ENCODE data around the gene FKRP. TPM values are rescaled to one million over a fixed set of nuclear protein-coding genes. Genes with fewer than 3 reads are reported as not detected.
A peak's percentile ranks its signal among the peaks of the same experiment; 100 is the strongest.

Gene FKRP
- total RNA-seq, 1 experiment from 2014 or later = 19.4 TPM

DNA sequence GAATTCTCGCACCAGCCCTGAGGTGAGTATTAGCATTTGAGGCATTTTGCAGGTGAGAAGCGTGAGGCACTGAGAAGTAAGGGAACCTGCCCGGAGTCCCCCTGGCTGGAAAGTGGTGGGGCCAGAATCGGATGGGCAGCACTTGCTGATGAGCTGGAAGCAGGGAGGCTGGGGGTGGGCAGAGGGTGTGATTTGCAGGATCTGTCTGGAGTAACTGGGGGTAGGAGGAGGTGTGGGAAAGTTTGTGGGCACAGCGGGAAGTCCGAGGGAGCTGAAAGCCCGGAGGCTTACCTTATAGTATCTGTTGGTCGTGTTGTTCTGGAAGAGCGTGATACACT is 49.0 kb upstream of the FKRP start:
- H3K4me1 ChIP-seq (ENCODE audit: control insufficient read depth in 1 of 2, insufficient read depth in 2 of 2, low read length in 2 of 2) = peaks cover 10 to 33% of the 10 kb centered on the region in 2 experiments
- H3K9me3 ChIP-seq (ENCODE audit: control insufficient read depth in 1 of 2, insufficient read depth in 1 of 2, low read depth in 1 of 2, low read length in 2 of 2) = no peaks in the 10 kb centered on the region
- ATAC-seq (no peak), DNase-seq (ENCODE audit: low read depth, low spot score) (no peak)
- POLR2A ChIA-PET = interaction anchor here (0.8 to 1.6 kb wide), 3 partner anchors 17 to 96 kb away, joined by 3 to 11 read pairs (median 8); partner anchors contain the start of gene DACT3
- RAD21 ChIA-PET (ENCODE audit: low non-redundant PET in 1 of 2, low total read pairs in 2 of 2, uncharacterized antibody in 2 of 2, unreplicated experiment in 2 of 2) = no interaction called here
- BruUV-seq (replicated peaks) = TSS peak; percentile 55
- peak overlapping the region; percentile 51 for H3K9ac ChIP-seq (ENCODE audit: low read length)
- H2AFZ ChIP-seq (ENCODE audit: low read depth, low read length, poor library complexity, severe bottlenecking) = no peak overlapping the region
- peak overlapping the region; percentile 11 to 37 for H3K4me3 ChIP-seq (replicated peaks in 1 of 2; ENCODE audit: low read depth in 1 of 2, low read length in 2 of 2)
- H3K79me2 ChIP-seq (ENCODE audit: insufficient read depth, low read length) = peaks cover 8% of the 10 kb centered on the region; the same call in 1 of the 2 replicates
- no peak for TF ChIP-seq EZH2phosphoT487 (IDR thresholded peaks at IDR 0.05; ENCODE audit: borderline replicate concordance)
- H3K36me3 ChIP-seq (ENCODE audit: control insufficient read depth in 1 of 2, insufficient read depth in 2 of 2, low read length in 2 of 2) = peaks cover 39 to 42% of the 10 kb centered on the region in 2 experiments
- CTCF ChIA-PET = interaction anchor here (1.2 to 1.3 kb wide), 3 partner anchors 14 to 160 kb away, joined by 3 to 9 read pairs (median 5); partner anchors contain the start of gene DACT3
- intact Hi-C loops (cut with micrococcal nuclease) = no loop called here
- H4K20me1 ChIP-seq (ENCODE audit: insufficient read depth) = peaks cover 3% of the 10 kb centered on the region; the same call in 1 of the 2 replicates
- peak overlapping the region; percentile 80 for H3K4me2 ChIP-seq (ENCODE audit: low read length)
- H3K27me3 ChIP-seq (ENCODE audit: insufficient read depth, low read length) = no peaks in the 10 kb centered on the region
- H3K9me2 ChIP-seq (ENCODE audit: insufficient read depth) = no peaks in the 10 kb centered on the region
- peak overlapping the region; percentile 73 for H3K27ac ChIP-seq (ENCODE audit: low read depth, low read length)

DNA sequence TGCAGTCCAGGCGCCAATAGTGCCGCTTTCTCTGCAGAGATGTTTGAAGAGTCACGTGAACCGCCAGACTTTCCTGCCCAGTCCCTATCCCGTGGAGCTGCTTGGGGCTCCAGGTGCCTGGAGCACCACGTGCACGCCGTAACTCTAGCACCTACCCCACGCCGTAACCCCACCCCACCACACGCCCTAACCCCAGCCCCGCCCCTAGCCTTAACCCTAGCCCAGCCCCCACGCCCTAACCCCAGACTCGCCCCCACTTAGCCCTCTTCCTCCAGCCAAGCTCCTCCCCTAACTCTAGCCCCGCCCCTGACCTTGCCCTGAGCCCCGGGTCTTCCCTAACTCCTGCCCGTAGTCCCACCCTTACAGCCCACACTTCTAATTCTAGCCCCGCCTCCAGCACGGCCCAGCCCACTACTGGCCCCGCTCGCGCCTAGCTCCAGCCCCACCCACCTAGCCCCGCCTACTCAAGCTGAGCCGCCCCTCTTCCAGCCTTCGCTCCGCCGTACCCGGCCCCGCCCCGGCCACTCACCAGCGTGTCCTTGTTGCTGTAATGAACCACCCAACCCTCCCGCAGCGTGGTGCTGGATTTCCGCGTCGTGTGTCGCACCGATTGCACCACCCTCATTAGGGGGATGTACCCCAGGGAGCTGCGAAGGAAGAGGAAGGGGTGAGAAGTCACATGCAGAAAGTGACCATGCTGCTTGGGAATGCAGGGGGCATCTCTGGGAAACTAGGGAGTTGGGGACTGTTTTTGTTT is 48.5 kb upstream of the FKRP start:
- no TSS peak for BruUV-seq (replicated peaks)
- Histone ChIP-seq H3K4me2 (ENCODE audit: low read length) (peak overlapping the region; percentile 80), H3K9ac (ENCODE audit: low read length) (peak overlapping the region; percentile 51), H4K20me1 (ENCODE audit: insufficient read depth) (peaks cover 3% of the 10 kb centered on the region; the same call in 1 of the 2 replicates), H3K9me3 (ENCODE audit: control insufficient read depth in 1 of 2, insufficient read depth in 1 of 2, low read depth in 1 of 2, low read length in 2 of 2) (no peaks in the 10 kb centered on the region), H3K36me3 (ENCODE audit: control insufficient read depth in 1 of 2, insufficient read depth in 2 of 2, low read length in 2 of 2) (peaks cover 40% of the 10 kb centered on the region in 2 experiments), H3K9me2 (ENCODE audit: insufficient read depth) (no peaks in the 10 kb centered on the region), H3K4me3 (replicated peaks in 1 of 2; ENCODE audit: low read depth in 1 of 2, low read length in 2 of 2) (peak overlapping the region; percentile 11 to 37), H3K4me1 (ENCODE audit: control insufficient read depth in 1 of 2, insufficient read depth in 2 of 2, low read length in 2 of 2) (peaks cover 10 to 33% of the 10 kb centered on the region in 2 experiments), H3K27me3 (ENCODE audit: insufficient read depth, low read length) (no peaks in the 10 kb centered on the region), H3K27ac (ENCODE audit: low read depth, low read length) (peak overlapping the region; percentile 73), H2AFZ (ENCODE audit: low read depth, low read length, poor library complexity, severe bottlenecking) (no peak overlapping the region), H3K79me2 (ENCODE audit: insufficient read depth, low read length) (peaks cover 8% of the 10 kb centered on the region; the same call in 1 of the 2 replicates)
- intact Hi-C loops (cut with micrococcal nuclease) = no loop called here
- TF ChIP-seq SRF (IDR thresholded peaks at IDR 0.05; ENCODE audit: low read depth) = no peak
- TF ChIP-seq EGR1 (IDR thresholded peaks at IDR 0.05; ENCODE audit: low read depth) = no peak
- 0 out of 2 replicates have a peak, but pooled peaks have one; percentile 21 for TF ChIP-seq POLR2AphosphoS5 (IDR thresholded peaks at IDR 0.05; ENCODE audit: low read depth, low read length)
- no peak for TF ChIP-seq POLR2A (IDR thresholded peaks at IDR 0.05; ENCODE audit: borderline replicate concordance, extremely low read depth, insufficient read depth, insufficient read length)
- TF ChIP-seq EZH2 (IDR thresholded peaks at IDR 0.05) = no peak
- TF ChIP-seq, protein P1, sequence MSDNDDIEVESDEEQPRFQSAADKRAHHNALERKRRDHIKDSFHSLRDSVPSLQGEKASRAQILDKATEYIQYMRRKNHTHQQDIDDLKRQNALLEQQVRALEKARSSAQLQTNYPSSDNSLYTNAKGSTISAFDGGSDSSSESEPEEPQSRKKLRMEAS (IDR thresholded peaks at IDR 0.05) = peak; percentile 76
- TF ChIP-seq EZH2phosphoT487 (IDR thresholded peaks at IDR 0.05; ENCODE audit: borderline replicate concordance) = no peak
- TF ChIP-seq ZNF274 (IDR thresholded peaks at IDR 0.05; ENCODE audit: low read depth, low read length) = no peak
- peak; percentile 7; the same call in 1 of the 2 replicates for TF ChIP-seq SP1 (IDR thresholded peaks at IDR 0.05; ENCODE audit: low read depth)
- no peak for TF ChIP-seq ZFX (IDR thresholded peaks at IDR 0.05)
- TF ChIP-seq, protein P2, sequence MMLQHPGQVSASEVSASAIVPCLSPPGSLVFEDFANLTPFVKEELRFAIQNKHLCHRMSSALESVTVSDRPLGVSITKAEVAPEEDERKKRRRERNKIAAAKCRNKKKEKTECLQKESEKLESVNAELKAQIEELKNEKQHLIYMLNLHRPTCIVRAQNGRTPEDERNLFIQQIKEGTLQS (IDR thresholded peaks at IDR 0.05) = no peak
- no peak for TF ChIP-seq TCF7L2 (IDR thresholded peaks at IDR 0.05; ENCODE audit: borderline replicate concordance, extremely low read depth, insufficient read depth, insufficient read length)
- TF ChIP-seq, protein P3, sequence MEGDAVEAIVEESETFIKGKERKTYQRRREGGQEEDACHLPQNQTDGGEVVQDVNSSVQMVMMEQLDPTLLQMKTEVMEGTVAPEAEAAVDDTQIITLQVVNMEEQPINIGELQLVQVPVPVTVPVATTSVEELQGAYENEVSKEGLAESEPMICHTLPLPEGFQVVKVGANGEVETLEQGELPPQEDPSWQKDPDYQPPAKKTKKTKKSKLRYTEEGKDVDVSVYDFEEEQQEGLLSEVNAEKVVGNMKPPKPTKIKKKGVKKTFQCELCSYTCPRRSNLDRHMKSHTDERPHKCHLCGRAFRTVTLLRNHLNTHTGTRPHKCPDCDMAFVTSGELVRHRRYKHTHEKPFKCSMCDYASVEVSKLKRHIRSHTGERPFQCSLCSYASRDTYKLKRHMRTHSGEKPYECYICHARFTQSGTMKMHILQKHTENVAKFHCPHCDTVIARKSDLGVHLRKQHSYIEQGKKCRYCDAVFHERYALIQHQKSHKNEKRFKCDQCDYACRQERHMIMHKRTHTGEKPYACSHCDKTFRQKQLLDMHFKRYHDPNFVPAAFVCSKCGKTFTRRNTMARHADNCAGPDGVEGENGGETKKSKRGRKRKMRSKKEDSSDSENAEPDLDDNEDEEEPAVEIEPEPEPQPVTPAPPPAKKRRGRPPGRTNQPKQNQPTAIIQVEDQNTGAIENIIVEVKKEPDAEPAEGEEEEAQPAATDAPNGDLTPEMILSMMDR (IDR thresholded peaks at IDR 0.05 in 2 of 3, conservative IDR thresholded peaks at IDR 0.05 in 1 of 3; ENCODE audit: borderline replicate concordance in 1 of 3, insufficient read depth in 1 of 3, low read depth in 2 of 3, low read length in 2 of 3) = no peak
- TF ChIP-seq RAD21 (IDR thresholded peaks at IDR 0.05; ENCODE audit: low read depth) = no peak
- no peak for TF ChIP-seq JUND (IDR thresholded peaks at IDR 0.05)
- ChIA-PET POLR2A (interaction anchor here (0.8 to 1.6 kb wide), 4 partner anchors 14 to 97 kb away, joined by 3 to 11 read pairs (median 6); partner anchors contain the start of gene DACT3), RAD21 (ENCODE audit: low non-redundant PET in 1 of 2, low total read pairs in 2 of 2, uncharacterized antibody in 2 of 2, unreplicated experiment in 2 of 2) (interaction anchor here in 1 of 2 experiments (0.8 kb wide), 1 partner anchor 97 kb away, joined by 8 read pairs; no protein-coding TSS in a partner anchor), CTCF (interaction anchor here (1.2 to 1.3 kb wide), 3 partner anchors 13 to 160 kb away, joined by 3 to 9 read pairs (median 5); partner anchors contain the start of gene DACT3)
- ATAC-seq (peak; percentile 96), DNase-seq (ENCODE audit: low read depth, low spot score) (peak; percentile 80)
